Right lobe of liver (tissue), 6 donors: ENCODE measurements around the gene TMED3. TPM values are rescaled to one million over a fixed set of nuclear protein-coding genes. Genes with fewer than 3 reads are reported as not detected.

Experiments used
- ATAC-seq, 4 donors: fragments of 200-7000 bp; cut with Tn5 transposase; one replicate each; pipeline ENCODE4 v1.9.1; 2020; ENCODE audit warnings: mild to moderate bottlenecking in 4 of 4, moderate library complexity in 4 of 4
- DNase-seq, 3 donors: peaks; one replicate each; pipeline ENCODE4 v3.0.0-alpha.2; 2020
- H3K27ac ChIP-seq, 3 donors: fragments of 200-600 bp; one replicate each; pipeline ENCODE4 v1.8.0; 2022
- H3K27me3 ChIP-seq, 2 donors: fragments of 200-600 bp; one replicate each; pipeline ENCODE4 v1.8.0; 2022
- H3K36me3 ChIP-seq, 4 donors: fragments of 200-600 bp; sonication (generic) in 1 of 4; one replicate each; pipeline versions ENCODE4 v1.5.1 to v1.8.0; 2017 to 2022; ENCODE audit warnings: control low read depth in 1 of 4
- H3K4me1 ChIP-seq, 4 donors: fragments of 200-600 bp; sonication (generic) in 1 of 4; one replicate each; pipeline versions ENCODE4 v1.5.1 to v1.8.0; 2017 to 2022; ENCODE audit warnings: control low read depth in 1 of 4
- H3K4me3 ChIP-seq, 3 donors: fragments of 200-600 bp; one replicate each; pipeline ENCODE4 v1.8.0; 2022
- H3K9me3 ChIP-seq, 4 donors: fragments of 200-600 bp; sonication (generic) in 1 of 4; one replicate each; pipeline versions ENCODE4 v1.5.1 to v1.8.0; 2017 to 2022; ENCODE audit warnings: control low read depth in 1 of 4
- CTCF ChIP-seq, 4 donors: fragments of 200-600 bp in 3 of 4; fragments of 450-650 bp in 1 of 4; IDR thresholded peaks; one replicate each; pipeline versions ENCODE4 v1.5.1 to v1.8.0; 2016 to 2022; ENCODE audit warnings: antibody characterized with exemption in 4 of 4, mild to moderate bottlenecking in 2 of 4
- POLR2A ChIP-seq: fragments of 450-650 bp; IDR thresholded peaks from one replicate; pipeline ENCODE4 v1.6.1; 2017; ENCODE audit warnings: antibody characterized with exemption, mild to moderate bottlenecking
- whole genome bisulfite sequencing: methylation state at CpG from one replicate; pipeline ENCODE4 v1.1.6; 2018; ENCODE audit warnings: low coverage, low lambda C conversion rate; ENCODE audit not compliant: insufficient coverage; ENCODE audit errors: missing lambda C conversion rate; 5-methylcytosine and 5-hydroxymethylcytosine counted together
- intact Hi-C, 2 donors: fragments of 100-400 bp; cut with DNase I; formaldehyde crosslinking; loops; one replicate each; pipeline versions ENCODE4 v1.11.2 to v1.14.1; 2022
- total RNA-seq, 6 experiments: library from RNA; depleted of rRNA in 2 of 6; stranded (reverse); fragments of >200 nt in 2 of 6; fragmentation: NEBNext Ultra II Directional in 3 of 6; extraction: Animal tissue kit (Norgen Biotek cat#: 25700) in 3 of 6; gene quantifications; one replicate each; pipeline versions ENCODE4 v1.1.0 to v1.2.4, GENCODE V29; 2016 to 2023
- donor health status: DM: no; HTN: yes; CAD: no.
- donor health status: DM: no; HTN: no; CAD: no.
- donor health status: DM: no; HTN: no; CAD: no.
- donor health status: DM: no; HTN: yes; CAD: no.
- donor health status: DM: no; HTN: yes; CAD: no.

TMED3 gene
- total RNA-seq, 6 experiments from 2014 or later, result 5.5 to 15.2 (median 8.1) TPM

GRCh38 chr15:79307251-79307650, 3.7 kb upstream of the TMED3 start:
- H3K4me1 ChIP-seq, result no peaks in the 10 kb centered on the region
- 45% methylated on average over 4 of the region's 4 CpGs for WGBS
- H3K36me3 ChIP-seq, result no peaks in the 10 kb centered on the region
- no peak overlapping the region for H3K4me3 ChIP-seq
- DNase-seq (no peak), ATAC-seq (no peak)
- H3K27me3 ChIP-seq, result peaks cover 0 to 6% of the 10 kb centered on the region in 2 donors
- no peak overlapping the region for H3K27ac ChIP-seq
- H3K9me3 ChIP-seq, result no peaks in the 10 kb centered on the region
- intact Hi-C loops, result no loop called here
- TF ChIP-seq CTCF (IDR thresholded peaks at IDR 0.05) (no peak), POLR2A (no peak)

- WGBS, result 44% methylated on average over 2 of the region's 2 CpGs
- Histone ChIP-seq H3K27me3 (peaks cover 0 to 6% of the 10 kb centered on the region in 2 donors), H3K27ac (no peak overlapping the region), H3K4me3 (no peak overlapping the region), H3K36me3 (no peaks in the 10 kb centered on the region), H3K4me1 (no peaks in the 10 kb centered on the region), H3K9me3 (no peaks in the 10 kb centered on the region)
- intact Hi-C loops, result no loop called here
- no peak for TF ChIP-seq CTCF (IDR thresholded peaks at IDR 0.05)
- TF ChIP-seq POLR2A, result no peak
- ATAC-seq, result no peak
- DNase-seq, result no peak
Observed at GRCh38 chr15:79308874-79309273, 2.0 kb upstream of the TMED3 start.

GRCh38 chr15:79310612-79310984, 314 bp upstream of the TMED3 start:
- H3K4me3 ChIP-seq, result peak overlapping the region; percentile 49 to 78 (median 64)
- intact Hi-C loops, result no loop called here
- H3K27ac ChIP-seq, result no peak overlapping the region
- H3K9me3 ChIP-seq, result no peaks in the 10 kb centered on the region
- no peak for DNase-seq
- no peak for TF ChIP-seq POLR2A
- no peak for TF ChIP-seq CTCF (IDR thresholded peaks at IDR 0.05)
- peaks cover 0 to 6% of the 10 kb centered on the region in 2 donors for H3K27me3 ChIP-seq
- no peaks in the 10 kb centered on the region for H3K4me1 ChIP-seq
- peaks cover 0 to 16% (median 2%) of the 10 kb centered on the region in 4 donors for H3K36me3 ChIP-seq
- peak in 1 of 4 donors; percentile 23 for ATAC-seq
- 4% methylated on average over 8 of the region's 17 CpGs for WGBS

- intact Hi-C loops, result no loop called here
- ATAC-seq (no peak), DNase-seq (no peak)
- Histone ChIP-seq H3K4me1 (no peaks in the 10 kb centered on the region), H3K27me3 (peaks cover 0 to 6% of the 10 kb centered on the region in 2 donors), H3K36me3 (peaks cover 0 to 25% (median 2%) of the 10 kb centered on the region in 4 donors), H3K4me3 (peak overlapping the region; percentile 49 to 78 (median 64)), H3K9me3 (no peaks in the 10 kb centered on the region), H3K27ac (no peak overlapping the region)
- TF ChIP-seq POLR2A (no peak), CTCF (IDR thresholded peaks at IDR 0.05) (no peak)
- WGBS, result 49% methylated on average over 6 of the region's 8 CpGs
Observed at GRCh38 chr15:79311901-79312553, 1.1 kb downstream of the TMED3 start.
